Progenitor cell of endocrine pancreas (in vitro differentiated cells): Measurements from ENCODE around the gene NT5C3A. TPM values are rescaled to one million over a fixed set of nuclear protein-coding genes. Genes with fewer than 3 reads are reported as not detected.

Experiments used
- DNase-seq: peaks from one replicate; pipeline ENCODE4 v3.0.0; 2021; ENCODE audit warnings: low spot score; ENCODE audit not compliant: unreplicated experiment
- H3K27ac Mint-ChIP-seq: 2 replicates; pipeline ENCODE4 v1.8.0; 2021; ENCODE audit warnings: mild to moderate bottlenecking, moderate library complexity, mixed read lengths
- H3K27me3 Mint-ChIP-seq: 2 replicates; pipeline ENCODE4 v1.8.0; 2021; ENCODE audit warnings: mixed read lengths
- H3K36me3 Mint-ChIP-seq: 2 replicates; pipeline ENCODE4 v1.8.0; 2022; ENCODE audit warnings: mixed read lengths; ENCODE audit not compliant: insufficient read depth
- H3K4me1 Mint-ChIP-seq: 2 replicates; pipeline ENCODE4 v1.8.0; 2021; ENCODE audit warnings: low read depth, mixed read lengths
- H3K4me3 Mint-ChIP-seq: 2 replicates; pipeline ENCODE4 v1.8.0; 2021; ENCODE audit warnings: low read depth, mild to moderate bottlenecking, moderate library complexity, mixed read lengths
- H3K9me3 Mint-ChIP-seq: 2 replicates; pipeline ENCODE4 v1.8.0; 2021; ENCODE audit warnings: low read depth, mixed read lengths
- CTCF ChIP-seq: fragments of 200-600 bp; sonication (generic); IDR thresholded peaks from one replicate; pipeline ENCODE4 v1.5.0; 2021; ENCODE audit warnings: antibody characterized with exemption, mild to moderate bottlenecking; ENCODE audit not compliant: unreplicated experiment
- total RNA-seq: library from RNA; stranded (reverse); gene quantifications from 2 replicates; pipeline ENCODE4 v1.2.1, GENCODE V29; 2021

Gene NT5C3A
- total RNA-seq, 1 donor from 2014 or later, result 35.0 TPM

GRCh38 chr7:33066771-33067170 lies 4.2 kb upstream of the NT5C3A start:
- Mint-ChIP-seq H3K27ac (no peak overlapping the region), H3K4me1 (peaks cover 7% of the 10 kb centered on the region), H3K4me3 (no peak overlapping the region), H3K9me3 (peaks cover 38% of the 10 kb centered on the region), H3K36me3 (peaks cover 17% of the 10 kb centered on the region), H3K27me3 (no peaks in the 10 kb centered on the region)
- no peak for TF ChIP-seq CTCF
- DNase-seq, result no peak

DNA sequence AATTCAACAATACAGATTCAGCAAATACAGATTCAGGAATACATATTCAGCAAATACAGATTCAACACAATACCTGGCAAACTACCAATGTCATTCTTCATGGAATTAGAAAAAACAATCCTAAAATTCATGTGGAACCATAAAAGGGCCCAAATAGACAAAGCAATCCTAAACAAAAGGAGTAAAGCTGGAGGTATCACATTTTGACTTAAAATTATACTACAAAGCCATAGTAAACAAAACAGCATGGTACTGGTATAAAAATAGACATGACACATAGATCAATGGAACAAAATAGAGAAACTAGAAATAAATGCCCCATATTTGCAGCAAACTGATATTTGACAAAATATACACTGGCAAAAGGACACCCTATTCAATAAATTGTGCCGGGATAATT lies 3.4 kb upstream of the NT5C3A start:
- no peak for DNase-seq
- Mint-ChIP-seq H3K9me3 (peaks cover 33% of the 10 kb centered on the region), H3K27ac (no peak overlapping the region), H3K36me3 (peaks cover 16% of the 10 kb centered on the region), H3K4me3 (no peak overlapping the region), H3K4me1 (peaks cover 8% of the 10 kb centered on the region), H3K27me3 (no peaks in the 10 kb centered on the region)
- no peak for TF ChIP-seq CTCF

DNA sequence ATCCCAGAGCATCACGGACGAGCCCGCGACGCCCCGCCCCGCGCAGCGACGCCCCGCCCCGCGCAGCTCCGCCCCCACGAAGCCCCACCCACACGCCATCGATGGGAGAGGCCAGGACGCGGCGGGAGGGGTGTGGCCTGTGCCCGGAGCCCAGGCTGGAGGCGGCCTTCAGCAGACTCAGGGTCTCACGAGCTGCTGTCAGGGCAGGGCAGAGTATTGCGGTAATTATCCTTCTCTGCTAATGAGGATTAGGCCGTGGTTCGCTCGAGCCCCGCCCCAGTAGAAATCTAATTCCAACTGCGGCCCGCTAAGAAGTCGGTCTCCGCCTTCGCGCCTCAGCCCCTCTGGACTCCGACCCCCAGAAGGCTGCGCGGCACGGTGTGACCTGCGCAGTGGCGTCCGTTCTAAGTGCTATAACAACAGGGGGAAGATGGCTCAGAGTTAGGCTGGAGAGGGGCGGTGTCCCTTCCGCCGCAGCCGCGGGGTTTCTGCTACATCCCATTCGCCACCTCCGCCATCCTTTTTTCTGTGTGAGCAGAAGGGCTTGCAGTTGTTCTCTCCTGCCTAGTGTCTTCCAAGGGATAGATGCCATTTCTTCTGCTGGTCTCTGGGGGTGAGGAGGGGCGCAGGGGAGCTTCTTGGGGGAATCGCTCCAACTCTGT lies 337 bp upstream of the NT5C3A start:
- H3K4me1 Mint-ChIP-seq, result peaks cover 18% of the 10 kb centered on the region
- H3K9me3 Mint-ChIP-seq, result peaks cover 24% of the 10 kb centered on the region
- H3K27me3 Mint-ChIP-seq, result no peaks in the 10 kb centered on the region
- H3K36me3 Mint-ChIP-seq, result peaks cover 23% of the 10 kb centered on the region
- peak overlapping the region; percentile 93 for H3K4me3 Mint-ChIP-seq
- H3K27ac Mint-ChIP-seq, result peak overlapping the region; percentile 97
- DNase-seq, result peak; percentile 88
- no peak for TF ChIP-seq CTCF

GRCh38 chr7:33061282-33061937 lies 1.2 kb downstream of the NT5C3A start:
- DNase-seq, result no peak
- H3K27ac Mint-ChIP-seq, result peak overlapping the region; percentile 97
- H3K9me3 Mint-ChIP-seq, result peaks cover 17% of the 10 kb centered on the region
- H3K4me1 Mint-ChIP-seq, result peaks cover 18% of the 10 kb centered on the region
- TF ChIP-seq CTCF, result no peak
- peaks cover 22% of the 10 kb centered on the region for H3K36me3 Mint-ChIP-seq
- H3K27me3 Mint-ChIP-seq, result no peaks in the 10 kb centered on the region
- peak overlapping the region; percentile 93 for H3K4me3 Mint-ChIP-seq

DNA sequence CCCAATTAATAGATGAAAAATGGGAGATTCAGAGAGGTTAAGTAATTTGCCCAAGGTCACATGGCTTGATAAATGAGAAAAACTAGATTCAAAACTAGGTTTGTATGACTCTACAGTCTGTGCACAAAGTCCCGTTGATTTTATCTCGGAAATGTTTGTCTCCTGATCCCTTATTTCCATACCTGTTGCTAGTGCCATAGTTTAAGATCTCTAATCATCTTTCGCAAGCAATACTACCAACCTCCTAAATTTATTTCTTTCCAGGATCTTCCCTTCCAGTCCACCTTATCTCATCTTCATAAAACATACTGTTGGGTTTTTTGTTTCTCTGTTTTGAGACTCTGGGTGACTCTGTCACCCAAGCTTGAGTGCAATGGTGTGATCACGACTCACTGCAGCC lies 2.9 kb downstream of the NT5C3A start:
- no peak for DNase-seq
- no peak overlapping the region for H3K4me3 Mint-ChIP-seq
- H3K4me1 Mint-ChIP-seq, result peaks cover 18% of the 10 kb centered on the region
- no peak for TF ChIP-seq CTCF
- H3K36me3 Mint-ChIP-seq, result peaks cover 10% of the 10 kb centered on the region
- no peaks in the 10 kb centered on the region for H3K27me3 Mint-ChIP-seq
- H3K9me3 Mint-ChIP-seq, result peaks cover 4% of the 10 kb centered on the region
- peak overlapping the region; percentile 62 for H3K27ac Mint-ChIP-seq
